Thyroid gland (tissue), 4 donors: ENCODE measurements around the gene MITF. TPM values are rescaled to one million over a fixed set of nuclear protein-coding genes. Genes with fewer than 3 reads are reported as not detected.

Experiments
- DNase-seq, 2 donors: peaks; one replicate each; pipeline ENCODE4 v3.0.0-alpha.2; 2019
- H3K27ac ChIP-seq, 3 donors: fragments of 200-600 bp; sonication (generic); 1 replicate in 2 of 3; 2 replicates in 1 of 3; pipeline ENCODE4 v1.5.1; 2016 to 2019; ENCODE audit warnings: mild to moderate bottlenecking in 1 of 3, moderate library complexity in 1 of 3
- H3K27me3 ChIP-seq: fragments of 200-600 bp; sonication (generic); one replicate; pipeline ENCODE4 v1.5.1; 2019
- H3K36me3 ChIP-seq, 2 donors: fragments of 200-600 bp; sonication (generic); one replicate each; pipeline ENCODE4 v1.5.1; 2016 to 2019
- H3K4me1 ChIP-seq, 2 donors: fragments of 200-600 bp; sonication (generic); one replicate each; pipeline ENCODE4 v1.5.1; 2017 to 2019
- H3K4me3 ChIP-seq, 3 donors: fragments of 200-600 bp; sonication (generic); replicated peaks in 1 of 3; 1 replicate in 2 of 3; 2 replicates in 1 of 3; pipeline ENCODE4 v1.5.1; 2016; ENCODE audit warnings: mild to moderate bottlenecking in 1 of 3
- H3K9me3 ChIP-seq: fragments of 200-600 bp; sonication (generic); one replicate; pipeline ENCODE4 v1.5.1; 2017
- CTCF ChIP-seq, 6 experiments: fragments of 200-600 bp in 3 of 6; fragments of 450-650 bp in 3 of 6; sonication (generic) in 3 of 6; IDR thresholded peaks; one replicate each; pipeline ENCODE4 v1.5.1; 2016 to 2019; ENCODE audit warnings: antibody characterized with exemption in 6 of 6, mild to moderate bottlenecking in 2 of 6, inconsistent platforms in 1 of 6, moderate library complexity in 1 of 6
- POLR2A ChIP-seq, 2 donors: fragments of 450-650 bp; IDR thresholded peaks; one replicate each; pipeline ENCODE4 v1.6.1; 2017; ENCODE audit warnings: antibody characterized with exemption in 2 of 2, mild to moderate bottlenecking in 2 of 2, moderate library complexity in 1 of 2
- WGBS, 2 donors: methylation state at CpG; one replicate each; pipeline ENCODE4 v1.1.5; 2017; 5-methylcytosine and 5-hydroxymethylcytosine counted together
- intact Hi-C: fragments of 100-400 bp; cut with DNase I; formaldehyde crosslinking; loops from one replicate; pipeline ENCODE4 v1.15.1; 2023
- total RNA-seq, 4 donors: library from RNA; depleted of rRNA; stranded (reverse); fragments of >200 nt; gene quantifications; one replicate each; pipeline ENCODE4 v1.2.3, GENCODE V29; 2016

The MITF gene
- total RNA-seq, 4 donors from 2014 or later: 22.4 to 52.1 (median 26.4) TPM

- intact Hi-C loops: no loop called here
- Histone ChIP-seq H3K36me3 (no peaks in the 10 kb centered on the region), H3K4me1 (peaks cover 0 to 7% of the 10 kb centered on the region in 2 donors), H3K27me3 (no peaks in the 10 kb centered on the region), H3K9me3 (no peaks in the 10 kb centered on the region), H3K4me3 (no peak overlapping the region), H3K27ac (no peak overlapping the region)
- DNase-seq: no peak
- TF ChIP-seq CTCF (IDR thresholded peaks at IDR 0.05): no peak
- no peak for TF ChIP-seq POLR2A (IDR thresholded peaks at IDR 0.05)
- WGBS, 2 donors: 94 to 98% methylated on average over 6 of the region's 6 CpGs
Measured at GRCh38 chr3:69921651-69922050, 182.4 kb downstream of the MITF start.

GRCh38 chr3:69922521-69923000 is 183.3 kb downstream of the MITF start:
- no peaks in the 10 kb centered on the region for H3K36me3 ChIP-seq
- no peak for DNase-seq
- H3K27me3 ChIP-seq: no peaks in the 10 kb centered on the region
- peaks cover 0 to 7% of the 10 kb centered on the region in 2 donors for H3K4me1 ChIP-seq
- intact Hi-C loops: no loop called here
- H3K9me3 ChIP-seq: no peaks in the 10 kb centered on the region
- H3K4me3 ChIP-seq: no peak overlapping the region
- TF ChIP-seq POLR2A (IDR thresholded peaks at IDR 0.05): no peak
- TF ChIP-seq CTCF (IDR thresholded peaks at IDR 0.05): no peak
- 83 to 85% methylated on average over 4 of the region's 4 CpGs for WGBS, 2 donors
- no peak overlapping the region for H3K27ac ChIP-seq

GRCh38 chr3:69925506-69925905 is 186.2 kb downstream of the MITF start:
- Histone ChIP-seq H3K27me3 (no peaks in the 10 kb centered on the region), H3K4me3 (no peak overlapping the region), H3K27ac (no peak overlapping the region), H3K4me1 (no peaks in the 10 kb centered on the region), H3K36me3 (no peaks in the 10 kb centered on the region), H3K9me3 (no peaks in the 10 kb centered on the region)
- TF ChIP-seq CTCF (IDR thresholded peaks at IDR 0.05) (no peak), POLR2A (IDR thresholded peaks at IDR 0.05) (no peak)
- intact Hi-C loops: no loop called here
- DNase-seq: no peak

GRCh38 chr3:69926385-69926784 is 187.1 kb downstream of the MITF start:
- H3K36me3 ChIP-seq: no peaks in the 10 kb centered on the region
- H3K4me3 ChIP-seq: no peak overlapping the region
- intact Hi-C loops: no loop called here
- TF ChIP-seq POLR2A (IDR thresholded peaks at IDR 0.05) (no peak), CTCF (IDR thresholded peaks at IDR 0.05) (no peak)
- 82% methylated on average over 8 of the region's 8 CpGs for WGBS, 2 donors
- H3K27me3 ChIP-seq: no peaks in the 10 kb centered on the region
- H3K9me3 ChIP-seq: no peaks in the 10 kb centered on the region
- no peak for DNase-seq
- H3K27ac ChIP-seq: no peak overlapping the region
- peaks cover 0 to 3% of the 10 kb centered on the region in 2 donors for H3K4me1 ChIP-seq

- peaks cover 0 to 3% of the 10 kb centered on the region in 2 donors for H3K4me1 ChIP-seq
- TF ChIP-seq CTCF (IDR thresholded peaks at IDR 0.05): no peak
- TF ChIP-seq POLR2A (IDR thresholded peaks at IDR 0.05): no peak
- DNase-seq: no peak
- no peaks in the 10 kb centered on the region for H3K36me3 ChIP-seq
- intact Hi-C loops: no loop called here
- no peak overlapping the region for H3K27ac ChIP-seq
- no peak overlapping the region for H3K4me3 ChIP-seq
- no peaks in the 10 kb centered on the region for H3K27me3 ChIP-seq
- no peaks in the 10 kb centered on the region for H3K9me3 ChIP-seq
Measured at GRCh38 chr3:69927571-69927970, 188.3 kb downstream of the MITF start.
